Activated CD8-positive, alpha-beta memory T cell treated with anti-CD3 and anti-CD28 coated beads, Interleukin-2, amount 50 U/mL, for 1 hour (primary cell): ENCODE data around the gene EAF2.
"Not testable (repeated sequence)": the region's sequence is repeated elsewhere in the genome, so short reads cannot be mapped to it uniquely, and the experiment has no call there.

ENCODE experiments used
- DNase-seq: peaks from one replicate; pipeline ENCODE4 v3.0.0-alpha.2; 2020; ENCODE audit errors: extremely low read depth

The EAF2 gene

GRCh38 chr3:121863247-121863646, 28.2 kb downstream of the EAF2 start:
- DNase-seq = not testable (repeated sequence)

DNA sequence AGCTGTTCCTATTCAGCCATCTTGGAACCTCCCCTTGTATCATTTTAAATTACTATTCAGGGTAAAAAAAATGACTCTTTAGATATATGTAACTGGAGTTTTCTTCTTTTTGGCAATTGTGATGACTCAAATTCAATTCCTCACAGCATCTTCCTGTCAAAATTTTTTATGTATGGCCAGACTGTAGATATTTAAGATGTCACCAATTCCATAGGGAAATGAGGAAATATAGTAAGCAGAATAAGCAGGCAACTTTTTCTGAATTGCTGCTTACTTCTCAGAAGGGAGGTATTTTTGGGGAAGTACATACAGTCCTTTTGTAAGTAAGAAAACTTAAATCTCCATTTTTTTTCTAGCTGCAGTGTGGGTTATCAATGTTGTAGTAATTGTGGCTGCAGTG, 28.8 kb downstream of the EAF2 start:
- no peak for DNase-seq

GRCh38 chr3:121869736-121870135, 34.7 kb downstream of the EAF2 start:
- no peak for DNase-seq

GRCh38 chr3:121870717-121871116, 35.7 kb downstream of the EAF2 start:
- no peak for DNase-seq

DNA sequence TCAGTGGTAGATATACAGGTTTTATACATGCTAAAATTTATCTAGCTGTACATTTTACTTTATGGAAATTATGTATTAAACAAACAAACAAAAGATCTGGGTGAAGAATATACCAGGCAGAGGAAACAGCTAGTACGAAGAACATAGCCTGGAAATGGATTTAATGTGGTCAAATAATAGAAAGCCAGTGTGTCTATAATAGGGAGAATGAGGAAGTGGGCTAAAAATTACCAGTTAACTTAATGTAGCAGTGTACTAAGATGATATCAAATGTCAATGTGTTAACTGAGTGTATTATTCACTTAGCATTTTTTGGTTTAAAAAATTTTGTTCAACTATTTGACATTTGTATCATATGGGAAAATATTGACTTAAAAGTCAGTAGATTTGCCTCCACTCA, 36.4 kb downstream of the EAF2 start:
- no peak for DNase-seq

DNA sequence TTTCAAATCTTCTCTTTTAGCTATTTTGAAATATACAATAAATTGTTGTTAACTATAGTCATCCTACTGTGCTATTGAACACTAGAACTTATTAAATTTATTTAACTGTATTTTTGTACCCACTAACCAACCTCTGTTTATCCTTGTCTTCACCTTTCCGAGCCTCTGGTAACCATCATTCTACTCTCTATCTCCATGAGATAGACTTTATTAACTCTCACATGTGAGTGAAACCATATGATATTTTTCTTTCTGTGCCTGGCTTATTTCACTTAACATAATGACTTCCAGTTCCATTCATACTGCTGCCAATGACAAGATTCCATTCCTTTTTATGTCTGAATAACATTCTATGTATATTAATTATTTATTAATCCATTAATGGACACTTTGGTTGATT, 43.4 kb downstream of the EAF2 start:
- no peak for DNase-seq

GRCh38 chr3:121883507-121883906, 48.5 kb downstream of the EAF2 start:
- no peak for DNase-seq

GRCh38 chr3:121885386-121885785, 50.4 kb downstream of the EAF2 start:
- DNase-seq = no peak

DNA sequence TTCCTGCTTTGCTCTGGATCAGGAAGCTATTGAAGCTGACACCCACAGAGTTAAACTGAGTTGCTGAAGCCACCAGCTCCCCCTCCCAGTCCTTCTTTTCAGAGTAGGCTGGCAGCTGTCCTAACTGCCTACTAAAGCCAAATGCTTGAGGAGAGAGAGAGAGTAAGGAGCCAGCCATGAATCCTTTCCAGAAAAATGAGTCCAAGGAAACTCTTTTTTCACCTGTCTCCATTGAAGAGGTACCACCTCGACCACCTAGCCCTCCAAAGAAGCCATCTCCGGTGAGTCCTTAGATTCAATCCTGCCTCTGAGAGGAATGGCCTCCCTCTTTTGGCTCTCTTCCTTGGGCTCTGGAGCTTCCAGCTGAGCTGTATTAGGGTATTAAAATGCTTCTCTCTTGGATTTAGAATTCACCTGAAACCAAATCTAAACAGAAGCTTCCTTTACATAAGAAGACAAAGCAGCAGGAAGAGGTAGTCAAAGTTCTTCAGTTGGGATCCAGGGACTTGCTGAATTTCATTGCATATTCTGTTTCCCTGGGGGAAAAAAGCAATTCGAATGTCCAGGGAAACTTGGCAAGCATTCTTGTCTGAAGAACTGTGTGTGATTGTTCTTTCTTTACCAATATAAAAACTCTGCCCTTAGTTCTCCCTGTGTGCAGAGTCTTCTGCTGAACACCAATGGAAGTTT, 59.4 kb downstream of the EAF2 start, which contains the start of gene SLC15A2:
Gene SLC15A2, plus strand, starts transcription at position 101 of the 690 bp plus-strand sequence. Its CDS starts 76 bp downstream, at position 177.
- DNase-seq = no peak

GRCh38 chr3:121895121-121895520, 60.1 kb downstream of the EAF2 start:
- no peak for DNase-seq

GRCh38 chr3:121895736-121896135, 60.7 kb downstream of the EAF2 start:
- DNase-seq = no peak

- DNase-seq = no peak
Observed at GRCh38 chr3:121896823-121897222, 61.8 kb downstream of the EAF2 start.

DNA sequence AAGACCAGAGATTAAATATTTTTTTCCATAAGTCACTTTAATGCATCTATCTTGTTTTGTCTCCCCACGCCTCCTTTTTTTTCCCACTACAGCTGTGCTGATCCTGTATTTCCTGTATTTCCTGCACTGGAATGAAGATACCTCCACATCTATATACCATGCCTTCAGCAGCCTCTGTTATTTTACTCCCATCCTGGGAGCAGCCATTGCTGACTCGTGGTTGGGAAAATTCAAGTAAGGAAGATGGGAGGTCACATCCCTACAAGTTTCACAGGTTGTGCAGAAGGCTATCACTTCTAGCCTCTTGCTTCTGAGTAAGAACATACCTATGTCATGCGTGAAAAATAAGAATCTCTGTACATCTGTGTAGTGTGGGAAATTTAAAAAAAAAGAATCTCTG, 62.3 kb downstream of the EAF2 start:
- no peak for DNase-seq

DNA sequence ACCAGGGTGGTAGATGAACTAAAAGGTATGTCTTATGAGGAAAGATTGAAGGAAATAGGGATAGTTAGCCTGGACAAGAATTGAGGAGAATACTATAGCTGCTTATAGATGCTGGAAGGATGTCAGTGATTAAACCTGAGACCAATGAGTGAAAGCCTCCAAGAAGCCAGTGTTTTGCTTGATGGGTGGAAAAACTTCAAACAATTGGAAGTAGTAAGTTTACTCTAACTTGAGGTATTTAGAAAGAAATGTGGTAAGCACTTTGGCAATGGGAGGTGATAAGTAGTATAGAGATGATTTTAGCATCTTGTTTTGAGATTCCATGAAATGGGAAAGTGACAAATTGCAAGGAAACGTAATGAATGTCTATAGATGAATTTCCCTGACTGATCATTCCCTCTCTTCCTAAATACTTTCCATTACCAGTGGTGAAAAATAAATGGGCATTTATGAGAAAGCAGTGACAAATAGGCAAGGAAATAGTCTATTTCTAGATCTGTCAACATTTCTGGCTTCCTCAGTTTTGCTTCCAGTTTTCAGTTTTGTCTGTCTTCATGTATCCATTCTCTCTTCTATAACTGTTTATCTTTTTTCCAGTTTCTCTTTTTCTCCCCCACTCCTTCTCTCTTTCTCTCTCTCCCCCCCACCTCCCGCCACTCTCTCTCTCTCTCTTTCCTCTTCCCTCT, 78.4 kb downstream of the EAF2 start:
- no peak for DNase-seq

- DNase-seq = no peak
Observed at GRCh38 chr3:121914081-121914998, 79.3 kb downstream of the EAF2 start.

- no peak for DNase-seq
Observed at GRCh38 chr3:121916189-121916588, 81.2 kb downstream of the EAF2 start.

DNA sequence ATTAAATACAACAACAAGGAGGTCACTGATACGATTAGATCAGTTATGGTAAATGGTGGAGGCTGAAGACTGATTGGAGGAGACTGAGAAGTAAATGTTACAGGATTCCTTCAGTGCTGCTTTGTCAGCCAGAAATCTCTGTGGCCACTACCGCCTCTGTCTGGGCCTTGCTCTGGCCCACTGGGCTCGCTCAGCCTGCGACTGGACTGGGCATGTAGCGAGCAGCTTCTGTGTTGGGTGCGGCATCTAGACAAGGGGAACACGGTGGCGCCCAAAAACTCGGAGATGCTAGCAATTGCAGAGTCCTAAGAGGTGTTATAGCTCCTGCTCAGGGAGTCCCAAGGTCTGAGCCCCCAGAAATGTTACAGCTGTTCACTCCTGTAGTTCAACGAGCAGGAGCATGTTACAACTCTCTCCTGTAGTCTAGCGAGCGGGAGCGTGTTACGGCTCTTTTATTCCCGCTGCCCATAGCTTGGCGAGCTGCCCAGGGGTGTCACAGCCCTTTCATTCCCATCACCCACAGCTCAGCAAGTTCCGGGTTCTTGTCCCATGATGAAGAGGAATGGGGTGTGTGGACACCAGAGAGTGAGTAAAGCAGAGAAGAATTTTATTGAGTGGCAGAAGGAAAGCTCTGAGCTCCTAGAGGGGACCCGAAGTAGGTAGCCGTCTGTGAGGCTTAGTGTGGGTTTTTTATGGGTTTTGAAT, 83.9 kb downstream of the EAF2 start:
- DNase-seq = no peak

- no peak for DNase-seq
Observed at GRCh38 chr3:121924734-121925133, 89.7 kb downstream of the EAF2 start.

DNA sequence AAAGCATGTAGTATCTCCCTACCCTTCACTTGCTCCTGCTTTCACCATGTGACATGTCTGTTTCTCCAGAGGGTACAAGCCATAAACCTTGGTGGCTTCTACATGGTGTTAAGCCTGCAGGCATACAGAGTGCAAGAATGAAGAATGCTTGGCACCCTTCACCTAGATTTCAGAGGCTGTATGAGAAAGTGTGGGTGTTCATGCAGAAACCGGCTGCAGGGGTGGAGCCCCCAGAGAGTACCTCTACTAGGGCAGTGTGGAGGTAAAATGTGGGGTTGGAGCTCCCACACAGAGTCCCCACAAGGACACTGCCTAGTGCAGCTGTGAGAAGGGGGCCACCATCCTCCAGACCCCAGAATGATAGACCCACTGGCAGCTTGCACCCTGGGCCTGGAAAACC, 91.4 kb downstream of the EAF2 start:
- no peak for DNase-seq
